PFSK-1 (cell line): ENCODE measurements around the gene SPECC1.

Experiments used
- POLR2AphosphoS5 ChIP-seq: IDR thresholded peaks from 2 replicates; pipeline ENCODE4 v1.6.1; 2012; ENCODE audit warnings: low read depth, mild to moderate bottlenecking, control low read depth, low read length, moderate library complexity
- SIN3A ChIP-seq: IDR thresholded peaks from 2 replicates; pipeline ENCODE4 v1.6.1; 2012; ENCODE audit warnings: mild to moderate bottlenecking, low read length, moderate library complexity, borderline replicate concordance; ENCODE audit not compliant: insufficient read depth
- TAF1 ChIP-seq: IDR thresholded peaks from 2 replicates; pipeline ENCODE4 v1.6.1; 2012; ENCODE audit warnings: low read length, control low read depth, borderline replicate concordance; ENCODE audit not compliant: insufficient read depth
- TF ChIP-seq, protein P1 (sequence below), 2 experiments: IDR thresholded peaks; 2 replicates each; pipeline versions ENCODE4 v1.6.1 to v1.8.0; 2011 to 2012; ENCODE audit warnings: low read depth in 2 of 2, low read length in 2 of 2, control low read depth in 1 of 2, inconsistent platforms in 1 of 2, mild to moderate bottlenecking in 1 of 2, moderate library complexity in 1 of 2; ENCODE audit not compliant: insufficient read depth in 1 of 2

DNA sequence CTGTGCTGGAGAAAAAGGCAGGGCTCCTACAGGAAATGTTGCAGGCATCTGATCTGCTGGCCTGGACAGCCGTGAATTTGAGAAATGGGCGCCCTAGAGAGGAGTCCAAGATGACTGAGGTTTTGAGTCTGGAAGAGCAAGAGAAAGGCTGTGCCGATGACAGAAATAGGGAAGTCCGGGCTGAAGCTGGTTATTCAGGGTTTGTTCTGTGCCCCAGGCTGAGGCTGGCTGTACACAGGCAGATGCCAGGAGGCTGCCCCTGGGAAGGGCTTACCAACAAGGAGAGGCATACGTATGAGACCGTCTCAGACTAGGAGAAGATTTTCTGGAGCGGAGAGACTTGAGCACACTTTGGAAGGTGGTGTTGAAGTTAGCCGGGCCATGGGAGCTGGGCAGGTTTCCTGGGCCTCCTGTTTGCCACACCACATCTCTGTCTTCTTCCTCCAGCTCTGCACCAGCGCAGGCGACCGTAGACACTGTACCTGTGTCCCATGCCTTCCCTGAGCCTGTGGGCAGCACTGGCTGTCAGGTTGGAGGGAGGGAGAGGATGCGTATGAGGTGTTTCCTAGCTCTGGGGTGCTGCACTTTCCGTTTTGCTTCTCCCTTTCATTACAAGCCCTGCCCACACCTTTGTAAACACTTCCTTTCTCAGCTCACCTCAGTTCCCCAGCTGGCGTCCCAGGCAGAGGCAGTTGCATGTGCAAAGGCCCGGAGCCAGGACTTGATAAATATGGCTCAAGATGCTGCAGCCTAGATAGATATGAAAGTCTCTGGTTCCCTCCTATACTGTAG, 80.8 kb downstream of the SPECC1 start:
- TF ChIP-seq POLR2AphosphoS5 (no peak), SIN3A (no peak), TAF1 (no peak)
- TF ChIP-seq, protein P1, sequence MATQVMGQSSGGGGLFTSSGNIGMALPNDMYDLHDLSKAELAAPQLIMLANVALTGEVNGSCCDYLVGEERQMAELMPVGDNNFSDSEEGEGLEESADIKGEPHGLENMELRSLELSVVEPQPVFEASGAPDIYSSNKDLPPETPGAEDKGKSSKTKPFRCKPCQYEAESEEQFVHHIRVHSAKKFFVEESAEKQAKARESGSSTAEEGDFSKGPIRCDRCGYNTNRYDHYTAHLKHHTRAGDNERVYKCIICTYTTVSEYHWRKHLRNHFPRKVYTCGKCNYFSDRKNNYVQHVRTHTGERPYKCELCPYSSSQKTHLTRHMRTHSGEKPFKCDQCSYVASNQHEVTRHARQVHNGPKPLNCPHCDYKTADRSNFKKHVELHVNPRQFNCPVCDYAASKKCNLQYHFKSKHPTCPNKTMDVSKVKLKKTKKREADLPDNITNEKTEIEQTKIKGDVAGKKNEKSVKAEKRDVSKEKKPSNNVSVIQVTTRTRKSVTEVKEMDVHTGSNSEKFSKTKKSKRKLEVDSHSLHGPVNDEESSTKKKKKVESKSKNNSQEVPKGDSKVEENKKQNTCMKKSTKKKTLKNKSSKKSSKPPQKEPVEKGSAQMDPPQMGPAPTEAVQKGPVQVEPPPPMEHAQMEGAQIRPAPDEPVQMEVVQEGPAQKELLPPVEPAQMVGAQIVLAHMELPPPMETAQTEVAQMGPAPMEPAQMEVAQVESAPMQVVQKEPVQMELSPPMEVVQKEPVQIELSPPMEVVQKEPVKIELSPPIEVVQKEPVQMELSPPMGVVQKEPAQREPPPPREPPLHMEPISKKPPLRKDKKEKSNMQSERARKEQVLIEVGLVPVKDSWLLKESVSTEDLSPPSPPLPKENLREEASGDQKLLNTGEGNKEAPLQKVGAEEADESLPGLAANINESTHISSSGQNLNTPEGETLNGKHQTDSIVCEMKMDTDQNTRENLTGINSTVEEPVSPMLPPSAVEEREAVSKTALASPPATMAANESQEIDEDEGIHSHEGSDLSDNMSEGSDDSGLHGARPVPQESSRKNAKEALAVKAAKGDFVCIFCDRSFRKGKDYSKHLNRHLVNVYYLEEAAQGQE (IDR thresholded peaks at IDR 0.05; ENCODE audit: insufficient read depth in 1 of 2, low read depth in 2 of 2, low read length in 2 of 2), result no peak
